ENCODE results near the gene ADD2.

The ADD2 gene

GRCh38 chr2:70784320-70784719, 16.3 kb upstream of the ADD2 start:
- DNase-seq (ENCODE audit: low read depth) = no peak

- DNase-seq (ENCODE audit: low read depth) = no peak
Observed at GRCh38 chr2:70779911-70780545, 12.0 kb upstream of the ADD2 start.

- no peak for DNase-seq (ENCODE audit: low read depth)
Observed at GRCh38 chr2:70779491-70779890, 11.5 kb upstream of the ADD2 start.

- no peak for DNase-seq (ENCODE audit: low read depth)
Observed at GRCh38 chr2:70778676-70779075, 10.7 kb upstream of the ADD2 start.

- no peak for DNase-seq (ENCODE audit: low read depth)
Observed at GRCh38 chr2:70777450-70777849, 9.4 kb upstream of the ADD2 start.

GRCh38 chr2:70776266-70776665, 8.3 kb upstream of the ADD2 start:
- no peak for DNase-seq (ENCODE audit: low read depth)

GRCh38 chr2:70775141-70775540, 7.1 kb upstream of the ADD2 start:
- DNase-seq (ENCODE audit: low read depth) = no peak

- no peak for DNase-seq (ENCODE audit: low read depth)
Observed at GRCh38 chr2:70772486-70773155, 4.6 kb upstream of the ADD2 start.

- DNase-seq (ENCODE audit: low read depth) = no peak
Observed at GRCh38 chr2:70771446-70771845, 3.4 kb upstream of the ADD2 start.

- DNase-seq (ENCODE audit: low read depth) = no peak
Observed at GRCh38 chr2:70769450-70769849, 1.4 kb upstream of the ADD2 start.

- no peak for DNase-seq (ENCODE audit: low read depth)
Observed at GRCh38 chr2:70768590-70769085, 638 bp upstream of the ADD2 start.

GRCh38 chr2:70767079-70767698, 811 bp downstream of the ADD2 start:
- DNase-seq (ENCODE audit: low read depth) = no peak

- no peak for DNase-seq (ENCODE audit: low read depth)
Observed at GRCh38 chr2:70766357-70767078, 1.5 kb downstream of the ADD2 start.

- no peak for DNase-seq (ENCODE audit: low read depth)
Observed at GRCh38 chr2:70765507-70765906, 2.5 kb downstream of the ADD2 start.

GRCh38 chr2:70759446-70759845, 8.6 kb downstream of the ADD2 start:
- no peak for DNase-seq (ENCODE audit: low read depth)

- no peak for DNase-seq (ENCODE audit: low read depth)
Observed at GRCh38 chr2:70757966-70758365, 10.0 kb downstream of the ADD2 start.

GRCh38 chr2:70757360-70757759, 10.6 kb downstream of the ADD2 start:
- DNase-seq (ENCODE audit: low read depth) = no peak

- no peak for DNase-seq (ENCODE audit: low read depth)
Observed at GRCh38 chr2:70756128-70756527, 11.9 kb downstream of the ADD2 start.

- no peak for DNase-seq (ENCODE audit: low read depth)
Observed at GRCh38 chr2:70753902-70754301, 14.1 kb downstream of the ADD2 start.

- DNase-seq (ENCODE audit: low read depth) = no peak
Observed at GRCh38 chr2:70753031-70753430, 15.0 kb downstream of the ADD2 start.

GRCh38 chr2:70752396-70752795, 15.6 kb downstream of the ADD2 start:
- DNase-seq (ENCODE audit: low read depth) = no peak

- DNase-seq (ENCODE audit: low read depth) = no peak
Observed at GRCh38 chr2:70751881-70752280, 16.1 kb downstream of the ADD2 start.

GRCh38 chr2:70750320-70750719, 17.7 kb downstream of the ADD2 start:
- DNase-seq (ENCODE audit: low read depth) = no peak

All from stimulated activated CD8-positive, alpha-beta memory T cell treated with anti-CD3 and anti-CD28 coated beads, Interleukin-15, amount 100 ng/mL, for 24 hours (primary cell).